ENCODE results near the gene ALDH2. TPM values are rescaled to one million over a fixed set of nuclear protein-coding genes. Genes with fewer than 3 reads are reported as not detected.
"Not testable (repeated sequence)": the region's sequence is repeated elsewhere in the genome, so short reads cannot be mapped to it uniquely, and the experiment has no call there.

The ALDH2 gene
- total RNA-seq, 1 experiment from 2014 or later, result 21.1 TPM

DNA sequence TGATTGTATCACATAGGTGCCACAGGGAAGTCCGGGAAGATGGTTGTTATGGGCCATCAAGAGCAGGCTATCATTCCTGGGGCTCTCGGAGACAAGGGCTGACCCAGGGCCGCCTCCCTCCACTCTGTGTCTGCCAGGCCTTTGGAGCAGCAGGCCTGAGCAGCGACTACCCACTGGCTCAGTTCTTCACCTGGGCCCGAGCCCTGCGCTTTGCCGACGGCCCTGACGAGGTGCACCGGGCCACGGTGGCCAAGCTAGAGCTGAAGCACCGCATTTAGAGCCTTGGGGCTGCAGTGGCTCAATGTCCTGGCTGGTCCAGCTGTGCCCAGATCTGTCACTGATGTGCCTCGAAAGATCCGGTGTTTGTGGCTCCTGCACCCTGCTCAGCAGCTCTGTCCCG is 10.5 kb upstream of the ALDH2 start:
- in situ Hi-C loops (cut with HindIII; ENCODE audit: low pct_unique_long_range_greater_than_20kb, low sequenced_read_pairs), result no loop called here
- DNase-seq (ENCODE audit: low read depth, low spot score), result no peak

- in situ Hi-C loops (cut with HindIII; ENCODE audit: low pct_unique_long_range_greater_than_20kb, low sequenced_read_pairs), result no loop called here
These were observed 10.1 kb upstream of the ALDH2 start for GRCh38 chr12:111756681-111757080.

DNA sequence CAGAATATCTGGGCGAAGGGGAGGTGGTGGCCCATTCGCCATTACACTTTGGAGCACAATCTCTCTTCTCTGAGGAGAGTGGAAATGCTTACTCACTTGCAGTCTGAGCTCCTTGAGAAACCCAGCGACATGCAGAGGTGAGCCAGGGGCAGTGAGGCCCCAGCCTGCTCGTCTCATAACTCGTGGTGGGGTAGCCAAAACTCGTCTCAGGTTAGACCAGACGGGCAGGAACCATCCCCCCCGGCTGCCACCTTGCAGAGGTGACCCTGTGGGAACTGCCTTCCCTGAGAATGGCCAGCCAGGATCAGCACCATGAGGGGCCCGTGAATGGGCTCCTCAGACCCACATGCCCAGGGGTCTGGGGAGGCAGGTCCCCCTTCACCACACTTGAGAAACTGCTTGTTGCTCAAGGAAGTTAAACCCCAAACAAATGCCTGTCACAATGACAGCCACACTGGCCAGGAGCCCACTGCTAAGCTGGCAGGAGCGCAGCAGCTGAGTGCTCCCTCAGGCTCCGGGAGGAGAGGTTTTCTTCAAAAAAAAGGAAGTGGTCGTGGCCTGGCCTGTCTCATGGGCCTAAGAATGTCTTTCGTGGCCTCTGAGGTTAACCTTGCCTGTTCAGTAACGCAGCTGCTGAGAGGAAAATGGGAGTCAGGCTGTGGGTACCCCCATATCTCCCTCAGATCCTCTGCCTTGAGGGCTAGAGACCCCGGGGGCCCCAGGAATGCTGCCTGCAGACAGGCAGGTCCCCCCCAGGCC is 9.2 kb upstream of the ALDH2 start:
- in situ Hi-C loops (cut with HindIII; ENCODE audit: low pct_unique_long_range_greater_than_20kb, low sequenced_read_pairs), result no loop called here
- DNase-seq (ENCODE audit: low read depth, low spot score), result no peak

More at GRCh38 chr12:111756681-111757080, 10.1 kb upstream of the ALDH2 start:
- no peak for DNase-seq (ENCODE audit: low read depth, low spot score)

DNA sequence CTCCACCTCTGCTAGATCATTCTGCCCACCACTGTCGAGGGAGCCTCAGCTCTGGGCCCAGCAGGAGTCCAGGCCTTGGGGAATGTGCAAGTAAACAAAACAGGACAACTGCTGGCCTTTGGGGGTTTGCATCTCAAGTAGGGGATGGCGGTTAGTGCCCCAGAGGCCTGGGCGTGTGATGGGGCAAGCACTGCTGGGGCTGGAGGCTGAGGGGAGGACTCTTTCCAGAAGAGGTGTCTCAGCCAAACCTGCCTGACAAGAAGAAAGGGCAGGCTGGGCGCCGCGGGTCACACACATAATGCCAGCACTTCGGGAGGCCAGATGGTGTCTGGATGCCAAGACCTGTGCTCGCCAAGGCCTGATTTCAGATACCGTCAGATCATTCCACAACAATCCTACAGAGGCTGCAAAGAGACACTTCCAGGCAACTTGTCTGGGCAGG is 8.6 kb upstream of the ALDH2 start:
- DNase-seq (ENCODE audit: low read depth, low spot score), result no peak
- in situ Hi-C loops (cut with HindIII; ENCODE audit: low pct_unique_long_range_greater_than_20kb, low sequenced_read_pairs), result no loop called here

DNA sequence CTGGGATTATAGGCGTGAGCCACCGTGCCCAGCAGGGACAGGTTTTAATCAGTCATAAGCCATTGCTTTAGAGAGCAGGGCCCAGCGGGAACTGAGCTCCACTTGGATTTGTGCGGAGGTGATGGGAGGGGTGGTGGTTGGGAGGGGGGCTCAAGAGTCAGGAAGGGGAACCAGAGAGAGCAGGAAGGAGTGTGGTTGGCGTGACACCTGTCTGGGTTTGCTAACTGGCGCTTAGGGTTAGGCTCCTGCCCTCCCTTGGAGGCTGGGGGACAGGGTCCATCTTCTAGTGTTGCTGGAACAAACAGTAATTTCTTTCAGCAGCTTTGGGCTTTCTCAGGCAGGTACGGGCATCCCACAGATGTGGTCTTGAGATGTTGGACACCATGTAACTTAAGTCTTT is 7.5 kb upstream of the ALDH2 start:
- in situ Hi-C loops (cut with HindIII; ENCODE audit: low pct_unique_long_range_greater_than_20kb, low sequenced_read_pairs), result no loop called here
- DNase-seq (ENCODE audit: low read depth, low spot score), result no peak

GRCh38 chr12:111759991-111760390 is 6.7 kb upstream of the ALDH2 start:
- in situ Hi-C loops (cut with HindIII; ENCODE audit: low pct_unique_long_range_greater_than_20kb, low sequenced_read_pairs), result no loop called here

GRCh38 chr12:111761099-111761498 is 5.6 kb upstream of the ALDH2 start:
- DNase-seq (ENCODE audit: low read depth, low spot score), result no peak
- in situ Hi-C loops (cut with HindIII; ENCODE audit: low pct_unique_long_range_greater_than_20kb, low sequenced_read_pairs), result no loop called here

More at GRCh38 chr12:111759991-111760390, 6.7 kb upstream of the ALDH2 start:
- DNase-seq (ENCODE audit: low read depth, low spot score), result no peak

- in situ Hi-C loops (cut with HindIII; ENCODE audit: low pct_unique_long_range_greater_than_20kb, low sequenced_read_pairs), result no loop called here
- no peak for DNase-seq (ENCODE audit: low read depth, low spot score)
These were observed 5.0 kb upstream of the ALDH2 start for GRCh38 chr12:111761706-111762105.

GRCh38 chr12:111763552-111763951 is 3.2 kb upstream of the ALDH2 start:
- DNase-seq (ENCODE audit: low read depth, low spot score); in situ Hi-C loops (cut with HindIII; ENCODE audit: low pct_unique_long_range_greater_than_20kb, low sequenced_read_pairs): not testable (repeated sequence)

- in situ Hi-C loops (cut with HindIII; ENCODE audit: low pct_unique_long_range_greater_than_20kb, low sequenced_read_pairs), result no loop called here
- no peak for DNase-seq (ENCODE audit: low read depth, low spot score)
These were observed 2.5 kb upstream of the ALDH2 start for GRCh38 chr12:111764120-111764821.

GRCh38 chr12:111767362-111768158 is 827 bp downstream of the ALDH2 start:
- in situ Hi-C loops (cut with HindIII; ENCODE audit: low pct_unique_long_range_greater_than_20kb, low sequenced_read_pairs), result no loop called here
- no peak for DNase-seq (ENCODE audit: low read depth, low spot score)

DNA sequence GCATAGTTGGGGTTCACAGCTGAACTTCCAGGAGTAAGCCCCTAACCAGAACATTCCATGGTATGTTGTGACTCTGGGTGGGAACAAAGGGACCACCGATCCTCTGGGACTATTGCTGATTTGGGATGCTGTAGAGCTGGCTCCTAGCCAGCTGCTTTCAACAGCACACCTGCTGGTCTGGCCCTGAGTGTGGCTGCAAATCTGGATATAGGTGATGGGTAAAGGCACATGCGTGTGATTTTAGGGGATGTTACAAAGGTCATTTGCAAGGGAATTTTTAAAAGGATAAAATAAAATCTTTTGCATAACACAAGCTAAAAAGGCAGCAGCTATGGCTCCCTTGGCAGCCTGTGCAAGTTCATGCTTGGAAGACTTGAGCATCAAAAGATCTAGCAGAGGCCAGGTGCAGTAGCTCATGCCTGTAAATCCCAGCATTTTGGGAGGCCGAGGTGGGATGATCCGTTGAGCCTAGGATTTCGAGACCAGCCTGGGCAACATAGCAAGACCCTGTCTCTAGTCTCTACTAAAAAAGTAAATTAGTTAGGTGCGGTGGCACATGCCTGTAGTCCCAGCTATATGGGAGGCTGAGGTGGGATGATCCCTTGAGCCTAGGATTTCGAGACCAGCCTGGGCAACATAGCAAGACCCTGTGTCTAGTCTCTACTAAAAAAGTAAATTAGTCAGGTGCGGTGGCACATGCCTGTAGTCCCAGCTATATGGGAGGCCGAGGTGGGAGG is 1.6 kb downstream of the ALDH2 start:
- in situ Hi-C loops (cut with HindIII; ENCODE audit: low pct_unique_long_range_greater_than_20kb, low sequenced_read_pairs), result no loop called here
- no peak for DNase-seq (ENCODE audit: low read depth, low spot score)

DNA sequence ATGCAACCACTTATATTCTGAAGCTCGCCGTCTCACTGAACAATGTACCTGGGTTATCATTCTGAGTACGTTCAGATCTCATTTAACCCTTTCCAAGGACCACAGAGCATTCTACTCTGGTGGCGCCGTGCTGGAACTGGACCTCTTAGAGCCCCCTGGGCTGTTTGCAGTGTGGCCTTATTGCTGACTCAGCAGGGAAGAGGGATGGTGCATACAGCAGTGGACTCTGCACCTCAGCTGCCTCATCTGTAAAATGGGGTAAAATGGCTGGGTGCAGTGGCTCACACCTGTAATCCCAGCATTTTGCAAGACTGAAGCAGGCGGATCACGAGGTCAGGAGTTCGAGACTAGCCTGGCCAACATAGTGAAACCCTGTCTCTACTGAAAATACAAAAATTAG is 2.9 kb downstream of the ALDH2 start:
- in situ Hi-C loops (cut with HindIII; ENCODE audit: low pct_unique_long_range_greater_than_20kb, low sequenced_read_pairs), result no loop called here

GRCh38 chr12:111773801-111774551 is 7.2 kb downstream of the ALDH2 start:
- DNase-seq (ENCODE audit: low read depth, low spot score), result peak; percentile 39

More for the DNA sequence above, 2.9 kb downstream of the ALDH2 start:
- no peak for DNase-seq (ENCODE audit: low read depth, low spot score)

GRCh38 chr12:111775205-111776193 is 8.8 kb downstream of the ALDH2 start:
- DNase-seq (ENCODE audit: low read depth, low spot score), result no peak

More at GRCh38 chr12:111773801-111774551, 7.2 kb downstream of the ALDH2 start:
- in situ Hi-C loops (cut with HindIII; ENCODE audit: low pct_unique_long_range_greater_than_20kb, low sequenced_read_pairs), result no loop called here

DNA sequence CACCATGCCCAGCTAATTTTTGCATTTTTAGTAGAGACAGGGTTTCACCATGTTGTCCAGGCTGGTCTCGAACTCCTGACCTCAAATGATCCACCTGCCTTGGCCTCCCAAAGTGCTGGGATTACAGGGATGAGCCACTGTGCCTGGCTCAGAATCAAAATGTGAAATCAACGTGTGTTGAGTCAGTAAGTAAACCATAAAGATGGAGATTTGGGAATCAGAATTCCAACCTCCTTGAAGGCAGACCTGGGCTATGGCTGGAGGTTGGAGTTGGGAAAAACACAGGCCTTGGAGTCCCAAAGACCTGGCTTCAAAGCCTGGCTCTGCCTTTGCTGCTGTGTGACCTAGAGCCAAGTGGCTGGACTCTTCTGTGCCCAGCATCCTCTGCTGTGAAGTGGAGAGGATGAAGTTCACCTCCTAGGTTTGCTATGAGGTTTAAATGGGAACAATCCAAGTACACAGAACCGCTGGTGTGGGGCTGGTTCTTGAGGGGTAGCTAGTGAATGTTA is 10.2 kb downstream of the ALDH2 start:
- in situ Hi-C loops (cut with HindIII; ENCODE audit: low pct_unique_long_range_greater_than_20kb, low sequenced_read_pairs), result no loop called here

More at GRCh38 chr12:111775205-111776193, 8.8 kb downstream of the ALDH2 start:
- in situ Hi-C loops (cut with HindIII; ENCODE audit: low pct_unique_long_range_greater_than_20kb, low sequenced_read_pairs), result no loop called here

More for the DNA sequence above, 10.2 kb downstream of the ALDH2 start:
- no peak for DNase-seq (ENCODE audit: low read depth, low spot score)

Measured in SK-MEL-5 (cell line).